HG03442 (cell line): ENCODE data around the gene CCNL2.
"Not testable (repeated sequence)": the region's sequence is repeated elsewhere in the genome, so short reads cannot be mapped to it uniquely, and the experiment has no call there.

Source experiments
- ATAC-seq: cut with Tn5 transposase; IDR thresholded peaks from one replicate; pipeline ENCODE4 v1.9.1; 2021; ENCODE audit warnings: mild to moderate bottlenecking, moderate library complexity; ENCODE audit not compliant: unreplicated experiment

The CCNL2 gene

GRCh38 chr1:1400576-1401456, 1.7 kb upstream of the CCNL2 start:
- no peak for ATAC-seq

DNA sequence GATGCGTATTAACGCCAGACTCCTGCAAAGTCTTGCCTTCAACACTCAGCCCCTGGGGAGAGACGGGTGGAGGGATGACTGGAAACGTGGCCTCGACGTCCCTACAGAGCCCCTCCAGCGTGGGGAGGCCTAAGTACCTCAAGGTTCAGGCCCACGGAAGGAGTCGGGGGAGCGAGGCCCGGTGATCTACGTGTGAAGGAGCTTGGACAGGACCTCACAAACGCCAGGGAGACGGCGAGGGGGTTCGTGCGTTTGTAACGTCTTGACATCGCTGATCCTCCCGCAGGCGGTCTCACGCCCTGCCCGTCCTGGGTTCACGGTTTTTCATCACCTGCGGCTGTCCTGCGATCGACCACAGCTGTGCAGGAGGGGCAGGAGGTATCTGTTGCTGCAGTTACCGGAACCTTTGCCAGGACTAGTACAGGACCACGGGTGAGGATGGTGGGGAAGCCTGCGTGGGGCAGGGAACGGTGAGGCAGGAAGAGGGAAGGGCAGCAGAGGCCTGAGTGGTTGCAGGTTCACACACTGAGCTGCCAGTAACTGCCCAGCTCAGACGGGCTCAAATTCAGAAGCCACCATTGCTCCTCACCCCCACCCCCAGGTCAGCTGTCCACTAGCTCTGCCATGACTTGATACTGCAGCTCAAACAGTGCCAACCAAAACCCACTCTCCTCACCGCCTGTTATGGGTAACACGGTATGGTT, 889 bp upstream of the CCNL2 start:
- no peak for ATAC-seq

DNA sequence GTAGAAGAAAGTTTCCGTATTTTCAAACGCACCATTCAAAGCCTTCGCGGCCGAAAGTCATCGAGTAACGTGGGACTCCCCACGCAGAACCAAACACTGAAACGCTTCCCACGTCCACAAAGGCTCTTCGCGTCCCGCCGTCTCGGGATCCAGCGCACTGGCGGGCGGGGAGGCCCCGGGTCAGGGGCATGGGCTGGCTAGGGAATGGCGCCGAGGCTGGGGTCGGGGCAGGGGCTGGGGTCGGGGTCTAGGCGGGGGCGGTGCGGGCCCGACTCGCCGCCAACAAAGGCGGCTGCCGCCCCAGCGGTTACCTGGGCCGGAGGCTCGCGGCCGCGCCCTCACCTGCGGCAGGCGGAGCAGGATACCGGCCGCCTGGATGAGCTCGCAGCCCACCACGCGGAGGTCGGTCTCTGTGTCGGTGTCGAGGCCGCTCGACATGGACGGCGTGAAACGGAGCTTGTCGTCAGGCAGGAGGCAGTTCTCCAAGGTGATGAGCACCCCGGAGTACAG, 403 bp downstream of the CCNL2 start:
- peak; percentile 12 for ATAC-seq

GRCh38 chr1:1397839-1398523, 1.2 kb downstream of the CCNL2 start:
- no peak for ATAC-seq

DNA sequence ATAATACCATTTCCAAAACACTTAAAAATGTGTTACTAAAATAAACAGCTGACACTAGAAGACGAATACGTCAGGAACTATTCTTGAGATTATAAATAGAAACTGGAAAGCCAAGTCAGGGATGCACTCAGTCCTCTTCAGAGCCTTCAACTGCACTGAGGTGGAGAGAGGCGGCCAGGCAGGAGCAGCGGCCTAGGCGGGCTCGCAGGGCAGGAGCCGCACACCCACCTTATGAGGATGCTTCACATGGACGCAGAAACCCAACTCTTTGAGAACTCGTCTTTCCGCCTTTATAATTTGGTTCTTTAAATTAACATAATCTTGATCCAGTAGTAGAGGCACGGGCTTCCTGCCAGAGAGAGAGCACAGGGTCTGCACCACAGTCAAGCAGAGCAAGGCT, 4.0 kb downstream of the CCNL2 start:
- no peak for ATAC-seq

DNA sequence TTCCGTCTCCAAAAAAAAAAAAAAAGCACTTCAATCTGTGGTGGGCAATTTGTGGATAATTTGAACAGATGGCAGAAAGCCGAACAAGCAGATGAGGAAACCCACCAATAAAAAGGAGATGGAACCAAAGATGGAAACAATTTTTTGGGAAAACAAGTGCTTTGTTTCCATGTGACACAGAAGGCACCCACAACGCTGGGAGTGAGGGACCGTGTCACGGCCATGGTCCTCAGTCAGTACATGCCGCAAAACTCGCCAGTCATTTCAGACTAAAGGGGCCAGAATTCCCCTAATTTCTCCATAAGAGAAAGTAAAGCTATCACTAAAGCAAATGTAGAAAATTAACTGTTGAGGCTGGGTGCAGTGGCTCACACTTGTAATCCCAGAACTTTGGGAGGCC, 5.0 kb downstream of the CCNL2 start:
- ATAC-seq = no peak

GRCh38 chr1:1393428-1393827, 5.7 kb downstream of the CCNL2 start:
- no peak for ATAC-seq

DNA sequence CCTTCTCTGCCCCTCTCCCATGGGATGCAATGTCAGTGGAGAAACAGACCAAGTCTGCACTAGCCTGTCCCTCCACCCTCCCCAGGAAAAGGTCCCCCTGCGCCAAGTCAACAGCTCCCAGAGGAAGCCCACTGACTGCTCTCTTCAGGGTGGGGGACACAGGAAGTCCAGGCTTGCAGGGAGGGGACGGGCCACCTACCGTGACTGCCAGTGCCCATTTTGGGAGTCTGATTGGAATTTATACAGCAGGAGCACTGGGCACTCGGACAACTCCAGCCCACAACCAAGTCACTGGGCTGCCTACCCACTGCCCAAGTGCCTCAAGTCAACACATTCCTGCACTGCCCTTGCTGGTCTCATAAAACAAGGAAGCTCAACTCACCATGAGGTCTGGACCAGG, 6.1 kb downstream of the CCNL2 start:
- ATAC-seq = no peak

DNA sequence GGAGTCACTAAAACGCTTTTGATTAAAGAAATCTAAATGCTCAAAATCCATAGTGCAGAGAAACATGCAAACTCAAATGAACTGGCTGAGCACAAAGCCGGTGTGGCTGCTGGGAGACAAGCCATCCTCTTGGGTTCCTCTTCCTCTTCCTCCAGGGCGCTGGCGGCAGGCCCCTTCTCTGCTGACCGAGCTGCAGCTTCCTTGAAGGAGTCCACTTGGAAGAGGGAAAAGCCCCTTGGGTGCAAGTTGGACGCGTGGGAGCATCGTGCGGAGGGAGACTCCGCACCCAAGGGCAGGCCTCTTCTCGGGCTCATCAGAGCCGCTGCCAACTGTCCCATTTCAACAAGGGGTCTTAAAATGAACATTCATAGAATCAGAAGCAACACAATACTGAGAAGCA, 7.9 kb downstream of the CCNL2 start:
- ATAC-seq = no peak

GRCh38 chr1:1390675-1391074, 8.5 kb downstream of the CCNL2 start:
- ATAC-seq = no peak

- no peak for ATAC-seq
Measured at GRCh38 chr1:1388078-1388472, 11.1 kb downstream of the CCNL2 start.

GRCh38 chr1:1387098-1388077, 11.7 kb downstream of the CCNL2 start:
- no peak for ATAC-seq

DNA sequence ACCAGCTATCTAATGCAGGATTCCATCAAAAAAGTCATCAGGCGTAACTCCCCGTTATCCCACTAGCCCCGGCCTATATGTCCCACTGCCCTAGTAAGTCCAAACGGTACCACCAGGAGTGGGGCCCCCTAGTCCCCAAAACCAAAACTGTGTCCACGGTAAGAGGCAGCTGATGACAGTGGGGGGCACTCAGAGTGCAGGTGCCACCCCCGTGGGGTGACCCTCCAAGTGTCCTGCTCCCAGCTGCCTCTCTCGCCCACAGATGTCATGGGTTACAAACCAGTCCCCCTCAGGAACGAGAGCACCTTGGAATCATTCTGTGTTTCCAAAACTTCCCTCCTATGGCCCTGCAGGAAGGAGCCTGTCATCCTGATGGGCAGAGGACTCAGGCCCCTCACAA, 13.2 kb downstream of the CCNL2 start:
- no peak for ATAC-seq

GRCh38 chr1:1385339-1385738, 13.8 kb downstream of the CCNL2 start:
- ATAC-seq = not testable (repeated sequence)

- ATAC-seq = no peak
Measured at GRCh38 chr1:1381294-1381693, 17.8 kb downstream of the CCNL2 start.

- no peak for ATAC-seq
Measured at GRCh38 chr1:1380860-1381259, 18.3 kb downstream of the CCNL2 start.

- no peak for ATAC-seq
Measured at GRCh38 chr1:1377540-1378205, 21.5 kb downstream of the CCNL2 start.

GRCh38 chr1:1376551-1377226, 22.4 kb downstream of the CCNL2 start:
- ATAC-seq = no peak
